ENCODE measurements around the gene NXN. TPM values are rescaled to one million over a fixed set of nuclear protein-coding genes. Genes with fewer than 3 reads are reported as not detected.
"Not testable (repeated sequence)": the region's sequence is repeated elsewhere in the genome, so short reads cannot be mapped to it uniquely, and the experiment has no call there.

The NXN gene
- polyA plus RNA-seq, 4 donors: 33.3 to 42.1 (median 38.8) TPM

DNA sequence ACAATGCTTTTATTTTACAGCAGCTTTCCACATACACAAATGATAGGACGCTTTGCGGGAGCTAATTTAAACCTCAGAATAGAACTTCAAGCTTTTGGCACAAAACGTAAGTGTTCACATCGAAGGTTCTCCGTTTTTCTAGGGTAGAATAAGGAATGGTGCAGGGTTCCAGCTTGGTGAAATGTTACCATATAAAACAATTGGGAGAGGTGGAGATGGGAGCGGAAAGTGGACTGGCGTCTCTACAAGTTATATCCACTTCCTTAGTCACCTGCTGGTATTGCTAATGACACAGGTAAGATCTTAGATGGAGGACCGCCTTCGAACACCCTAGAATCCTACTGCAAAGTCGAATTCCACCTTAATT is 1.7 kb upstream of the NXN start:
- DNase-seq (ENCODE audit: low read depth in 4 of 4, low spot score in 3 of 4): no peak

DNA sequence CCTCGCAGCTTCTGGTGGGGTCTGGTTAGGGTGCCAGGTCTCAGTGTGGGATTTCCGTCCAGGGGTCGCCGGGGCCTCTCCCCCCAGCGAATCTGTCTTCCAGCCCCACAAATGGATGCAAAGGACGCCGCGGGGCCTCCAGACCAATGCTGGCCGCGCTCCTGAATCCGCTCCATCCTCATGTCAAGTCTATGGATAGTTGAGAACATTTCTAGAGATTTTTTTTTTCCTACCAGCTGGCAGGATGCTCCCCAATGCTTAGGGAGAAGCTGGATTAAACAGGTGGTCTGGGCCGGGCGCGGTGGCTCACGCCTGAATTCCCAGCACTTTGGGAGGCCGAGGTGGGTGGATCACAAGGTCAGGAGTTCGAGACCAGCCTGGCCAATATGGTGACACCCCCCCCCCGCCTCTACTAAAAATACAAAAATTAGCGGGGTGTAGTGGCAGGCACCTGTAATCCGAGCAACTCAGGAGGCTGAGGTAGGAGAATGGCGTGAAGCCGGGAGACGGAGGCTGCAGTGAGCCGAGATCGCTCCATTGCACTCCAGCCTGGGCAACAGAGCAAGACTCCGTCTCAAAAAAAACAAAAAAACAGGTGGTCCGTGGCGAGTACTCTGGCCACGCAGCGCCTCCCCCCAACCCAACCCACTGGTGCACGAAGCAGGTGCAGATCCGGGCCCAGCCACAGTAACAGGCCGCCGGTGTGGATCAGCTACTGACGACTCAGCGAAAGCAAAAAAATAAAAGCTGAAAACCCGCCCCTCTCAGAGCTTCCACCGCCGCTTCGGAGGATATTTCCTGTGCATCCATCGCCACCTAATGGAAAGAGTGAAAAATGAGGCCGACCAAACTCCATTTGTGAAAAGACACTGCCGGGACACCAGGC is 1.1 kb upstream of the NXN start:
- DNase-seq (ENCODE audit: low read depth in 4 of 4, low spot score in 3 of 4): peak in 3 of 4 donors; percentile 79 to 83 (median 82)

DNA sequence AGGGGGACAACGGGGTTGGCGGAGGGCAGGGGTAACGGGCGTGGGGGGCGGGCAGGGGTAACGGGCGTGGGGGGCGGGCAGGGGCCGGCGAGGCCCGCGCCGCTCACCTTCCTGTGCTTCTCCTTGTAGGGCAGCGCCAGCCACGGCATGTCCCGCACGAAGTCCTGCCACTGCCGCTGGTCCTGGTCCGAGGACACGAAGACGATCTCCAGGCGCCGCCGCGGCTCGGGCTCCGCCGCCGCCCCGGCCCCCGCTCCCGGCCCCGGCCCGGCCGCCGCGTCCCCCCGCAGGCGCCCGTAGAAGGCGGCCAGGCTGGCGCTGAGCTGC is 401 bp downstream of the NXN start:
- DNase-seq (ENCODE audit: low read depth in 4 of 4, low spot score in 3 of 4): no peak

DNA sequence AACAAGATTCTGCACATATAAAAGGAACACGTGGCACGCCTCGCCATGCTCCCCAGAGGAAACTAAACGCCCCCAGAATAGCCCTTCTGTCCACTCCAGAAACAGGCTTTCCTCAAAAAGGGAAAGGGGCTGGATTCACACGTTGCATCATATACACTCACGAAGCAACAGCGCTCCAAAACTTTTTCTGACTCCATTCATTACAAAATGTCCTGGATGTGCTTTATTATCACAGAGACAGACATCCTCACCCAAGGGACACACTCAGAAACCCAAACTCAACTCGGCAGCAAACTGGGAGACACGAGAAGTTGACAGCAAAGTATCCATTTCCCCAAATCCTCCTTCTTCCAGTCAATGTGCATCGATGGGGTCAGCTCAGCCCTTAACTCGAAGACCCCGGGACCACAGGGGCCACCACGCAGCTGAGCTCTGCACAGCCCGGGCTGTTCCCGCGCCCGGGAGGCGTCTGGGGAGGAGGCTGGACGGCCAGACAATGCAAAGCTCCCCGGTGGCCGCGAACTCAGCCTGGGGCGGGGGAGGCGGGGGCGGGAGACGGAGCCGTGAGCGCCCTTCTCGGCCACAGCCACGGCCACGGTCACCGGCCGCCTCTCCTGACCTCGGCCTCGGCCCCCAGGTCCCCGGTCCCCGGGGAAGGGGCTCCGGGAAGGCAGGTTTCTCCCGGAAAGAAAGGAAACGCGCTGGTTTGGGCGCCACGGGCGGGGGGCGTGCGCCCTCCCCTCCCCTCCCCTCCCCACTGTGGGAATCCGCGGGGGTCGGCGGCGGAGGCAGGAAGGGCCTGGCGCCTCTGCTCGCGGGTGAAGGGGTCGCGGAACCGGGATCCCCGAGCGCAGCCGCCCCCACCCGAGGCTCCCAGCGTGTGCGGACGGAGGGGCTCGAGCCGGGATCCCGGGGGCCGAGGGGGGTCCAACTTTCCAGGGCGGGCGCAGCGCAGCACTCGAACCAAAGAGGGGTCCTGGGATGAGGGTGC is 1.2 kb downstream of the NXN start:
- no peak for DNase-seq (ENCODE audit: low read depth in 4 of 4, low spot score in 3 of 4)

DNA sequence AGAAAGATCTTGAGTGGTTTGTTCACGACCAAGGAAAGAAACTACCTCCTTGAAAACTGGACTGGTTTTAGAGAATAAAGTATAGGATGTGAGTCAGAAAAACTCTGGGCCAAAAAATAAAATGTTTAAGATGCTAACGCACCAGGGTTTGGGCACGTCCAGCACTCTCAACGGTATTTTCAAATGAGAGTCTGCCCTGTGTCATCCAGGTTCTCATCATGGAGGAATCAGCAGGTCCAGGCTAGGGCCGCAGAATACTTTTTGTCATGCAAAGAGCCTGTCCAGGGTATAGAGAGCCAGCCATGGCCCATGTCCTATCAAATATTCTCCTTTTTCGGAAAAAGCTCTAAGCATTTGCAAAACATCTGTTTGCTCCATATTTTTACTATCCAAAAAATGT is 2.4 kb downstream of the NXN start:
- no peak for DNase-seq (ENCODE audit: low read depth in 4 of 4, low spot score in 3 of 4)

DNA sequence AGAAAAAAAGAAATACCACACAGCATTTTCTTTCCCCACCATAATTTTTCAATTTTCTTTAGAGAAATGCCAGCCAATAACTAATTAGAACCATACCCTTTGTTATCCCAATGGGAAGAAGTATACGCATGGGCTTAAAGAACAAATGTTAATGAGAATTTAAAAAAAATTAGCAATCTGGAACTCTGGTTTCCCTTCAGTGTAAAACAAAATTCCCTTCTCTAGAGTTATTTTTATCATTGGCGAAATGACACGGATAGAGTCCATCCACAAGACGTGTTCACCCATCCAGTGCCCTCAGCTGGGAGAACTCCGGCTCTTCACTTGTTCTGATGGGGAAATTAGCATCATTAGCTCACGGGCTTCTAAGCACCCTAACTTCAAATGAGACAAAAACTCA is 3.3 kb downstream of the NXN start:
- no peak for DNase-seq (ENCODE audit: low read depth in 4 of 4, low spot score in 3 of 4)

DNA sequence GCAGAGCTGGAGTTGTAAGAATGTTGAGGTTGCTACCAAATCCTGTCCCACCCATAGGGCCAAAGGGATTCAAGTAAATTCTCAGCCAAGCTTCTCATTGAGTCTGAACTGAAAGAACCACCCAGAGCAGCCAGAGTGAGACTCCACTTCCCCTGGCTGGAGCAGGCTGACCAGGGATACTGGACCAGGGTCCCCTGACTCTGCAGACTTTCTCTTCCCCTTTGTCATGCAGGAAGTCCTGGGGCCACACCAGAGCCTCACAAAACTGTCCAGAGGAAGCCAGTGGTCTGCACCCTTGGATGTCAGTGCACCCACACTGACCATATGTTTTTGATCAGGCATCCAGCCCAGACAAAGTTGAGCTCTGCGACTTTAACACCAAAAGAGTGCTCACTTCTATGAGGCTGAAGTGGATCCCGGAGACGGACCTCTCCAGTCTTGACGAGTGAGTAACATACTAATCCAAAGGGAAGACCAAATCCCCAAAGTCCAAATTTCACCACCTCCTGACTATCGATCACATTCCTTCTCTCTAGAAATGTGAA is 4.1 kb downstream of the NXN start:
- no peak for DNase-seq (ENCODE audit: low read depth in 4 of 4, low spot score in 3 of 4)

DNA sequence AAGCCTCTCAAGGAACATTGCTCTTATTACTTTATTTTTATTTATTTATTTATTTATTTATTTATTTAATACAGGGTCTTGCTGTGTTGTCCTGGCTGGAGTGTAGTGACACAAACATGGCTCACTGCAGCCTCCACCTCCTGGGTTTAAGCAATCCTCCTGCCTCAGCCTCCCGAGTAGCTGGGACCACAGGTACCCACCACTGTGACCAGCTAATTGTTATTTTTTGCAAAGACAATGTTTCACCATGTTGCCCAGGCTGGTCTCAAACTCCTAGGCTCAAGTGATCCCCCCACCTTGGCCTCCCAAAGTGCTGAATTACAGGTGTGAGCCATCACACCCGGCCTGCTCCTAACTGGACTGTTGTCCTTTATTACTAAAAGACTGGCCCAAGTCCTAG is 4.8 kb downstream of the NXN start:
- not testable (repeated sequence) for DNase-seq (ENCODE audit: low read depth in 4 of 4, low spot score in 3 of 4)

DNA sequence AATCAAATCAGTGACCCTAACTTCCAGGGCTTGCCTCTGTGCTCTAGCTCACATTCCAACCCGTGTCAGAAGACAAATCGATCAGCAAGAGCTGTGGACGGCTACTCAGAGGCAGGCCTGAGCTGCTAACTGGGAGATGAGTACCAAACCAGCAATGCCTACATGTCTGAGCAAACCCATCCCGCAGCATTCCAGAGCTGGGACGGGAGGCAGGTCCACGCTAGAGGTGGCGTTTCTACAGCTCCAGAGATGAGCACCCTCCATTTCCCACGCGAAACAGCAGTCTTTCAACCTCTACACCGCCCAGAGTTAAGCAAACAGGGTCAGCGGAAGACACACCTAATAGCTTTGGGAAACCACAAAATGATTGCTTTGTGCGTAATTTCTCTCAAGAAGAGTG is 6.5 kb downstream of the NXN start:
- DNase-seq (ENCODE audit: low read depth in 4 of 4, low spot score in 3 of 4): no peak

DNA sequence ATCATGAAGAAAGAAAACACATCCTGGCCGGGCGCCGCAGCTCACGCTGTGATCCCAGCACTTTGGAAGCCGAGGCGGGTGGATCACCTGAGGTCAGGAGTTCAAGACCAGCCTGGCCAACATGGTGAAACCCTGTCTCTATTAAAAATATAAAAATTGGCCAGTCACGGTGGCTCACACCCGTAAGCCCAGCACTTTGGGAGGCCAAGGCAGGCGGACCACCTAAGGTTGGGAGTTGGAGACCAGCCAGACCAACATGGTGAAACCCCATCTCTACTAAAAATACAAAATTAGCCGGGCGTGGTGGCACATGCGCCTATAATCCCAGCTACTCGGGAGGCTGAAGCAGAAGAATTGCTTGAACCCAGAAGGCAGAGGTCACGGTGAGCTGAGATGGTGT is 7.7 kb downstream of the NXN start:
- not testable (repeated sequence) for DNase-seq (ENCODE audit: low read depth in 4 of 4, low spot score in 3 of 4)

DNA sequence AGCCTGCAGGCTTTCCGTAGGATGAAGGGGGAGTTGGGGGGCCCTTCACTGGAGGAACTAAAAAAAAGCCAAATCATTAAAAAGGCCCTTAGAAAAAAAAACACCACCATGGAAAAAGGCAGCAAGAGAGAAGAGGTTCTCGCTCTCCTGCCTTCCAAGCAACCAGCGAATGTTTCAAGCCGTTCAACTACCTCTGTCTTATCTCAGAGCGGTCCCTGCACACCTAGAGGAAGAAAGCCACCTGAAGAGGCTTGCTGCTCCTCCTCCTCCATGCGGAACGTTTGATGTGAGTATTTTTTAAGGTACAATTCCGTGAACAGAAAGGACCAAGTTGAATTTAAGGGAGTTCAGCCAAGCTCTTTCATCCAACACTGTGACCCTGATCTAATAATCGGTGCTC is 9.2 kb downstream of the NXN start:
- no peak for DNase-seq (ENCODE audit: low read depth in 4 of 4, low spot score in 3 of 4)

DNA sequence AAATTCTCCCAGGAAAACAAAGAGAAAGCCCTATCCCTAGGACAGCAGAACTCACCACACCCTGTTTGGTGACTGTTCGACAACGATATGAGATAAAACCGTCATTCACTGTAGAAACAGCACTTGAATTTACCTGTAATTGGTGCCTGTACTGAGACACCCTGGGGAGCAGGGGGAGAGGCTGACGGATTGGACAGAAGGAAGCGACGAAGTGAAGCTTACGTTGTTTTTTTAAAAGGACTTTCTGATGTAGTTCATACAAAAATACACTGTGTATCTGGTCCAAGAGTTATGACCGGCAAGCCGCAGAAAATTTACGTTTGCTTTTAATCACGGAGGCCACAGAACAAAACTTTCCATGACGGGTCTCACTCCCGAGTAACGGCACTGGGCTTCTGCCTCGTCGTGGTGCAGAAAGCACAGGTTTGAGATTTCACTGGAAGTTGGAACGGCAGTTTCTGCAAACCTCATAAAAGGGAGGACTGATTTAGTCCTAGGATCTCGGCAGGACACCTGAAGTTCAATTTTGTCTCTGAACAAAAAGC is 9.7 kb downstream of the NXN start:
- DNase-seq (ENCODE audit: low read depth in 4 of 4, low spot score in 3 of 4): no peak

DNA sequence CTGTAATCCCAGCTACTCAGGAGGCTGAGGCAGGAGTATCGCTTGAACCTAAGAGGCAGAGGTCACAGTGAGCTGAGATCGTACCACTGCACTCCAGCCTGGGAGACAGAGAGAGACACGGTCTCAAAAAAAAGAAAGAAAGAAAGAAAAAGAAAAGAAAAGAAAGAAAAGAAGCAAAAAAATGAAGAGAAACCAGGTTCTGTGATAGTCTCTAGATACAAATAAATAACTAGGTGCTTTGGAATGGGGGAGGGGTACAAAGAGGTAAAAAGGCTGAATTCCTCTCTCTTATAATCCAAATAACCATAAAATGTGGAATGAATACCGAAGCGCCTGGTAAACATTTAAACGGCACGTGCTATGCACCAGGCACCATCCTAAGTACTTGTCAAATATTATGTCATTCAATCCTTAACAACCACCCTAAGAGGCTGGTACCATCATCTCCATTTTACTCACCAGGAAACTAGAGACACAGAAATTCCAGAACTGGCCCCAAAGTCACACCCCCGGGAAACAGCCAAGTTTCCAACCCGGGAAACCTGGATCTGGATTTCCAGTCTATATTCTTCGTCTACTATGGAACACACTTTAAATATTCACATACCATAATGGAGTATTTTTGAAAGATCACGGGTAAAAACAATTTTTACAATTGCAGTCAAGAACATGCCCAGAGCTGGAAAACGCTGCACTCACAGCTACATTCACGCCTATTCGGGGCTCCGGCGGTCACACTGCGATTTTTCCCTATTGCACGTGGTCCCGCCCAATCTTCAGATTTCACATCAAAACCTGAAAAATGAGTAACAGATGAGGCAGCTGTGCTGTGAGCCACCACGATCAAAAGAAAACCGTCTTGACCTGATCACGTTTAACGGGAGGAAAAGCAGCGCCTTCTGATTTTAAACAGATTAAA is 10.5 kb downstream of the NXN start:
- DNase-seq (ENCODE audit: low read depth in 4 of 4, low spot score in 3 of 4): no peak

DNA sequence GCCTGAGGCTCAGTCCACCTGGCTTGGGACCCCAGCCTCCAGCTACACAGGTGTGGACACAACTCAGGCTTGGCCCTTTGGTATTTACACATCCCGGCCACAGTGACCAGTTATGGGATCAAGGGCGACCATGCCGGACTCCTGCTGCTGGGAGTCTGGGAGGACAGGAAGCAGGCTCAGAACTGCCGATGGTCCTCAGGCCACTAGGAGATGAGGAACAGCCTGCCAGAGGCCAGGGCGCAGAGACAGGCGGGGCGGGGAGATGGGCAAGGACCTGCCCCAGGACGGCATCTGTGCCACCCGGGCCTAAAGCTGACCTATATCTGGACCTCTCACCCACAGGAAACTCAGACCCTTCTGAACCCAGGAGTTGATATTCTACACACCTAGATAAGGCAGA is 12.5 kb downstream of the NXN start:
- DNase-seq (ENCODE audit: low read depth in 4 of 4, low spot score in 3 of 4): no peak

DNA sequence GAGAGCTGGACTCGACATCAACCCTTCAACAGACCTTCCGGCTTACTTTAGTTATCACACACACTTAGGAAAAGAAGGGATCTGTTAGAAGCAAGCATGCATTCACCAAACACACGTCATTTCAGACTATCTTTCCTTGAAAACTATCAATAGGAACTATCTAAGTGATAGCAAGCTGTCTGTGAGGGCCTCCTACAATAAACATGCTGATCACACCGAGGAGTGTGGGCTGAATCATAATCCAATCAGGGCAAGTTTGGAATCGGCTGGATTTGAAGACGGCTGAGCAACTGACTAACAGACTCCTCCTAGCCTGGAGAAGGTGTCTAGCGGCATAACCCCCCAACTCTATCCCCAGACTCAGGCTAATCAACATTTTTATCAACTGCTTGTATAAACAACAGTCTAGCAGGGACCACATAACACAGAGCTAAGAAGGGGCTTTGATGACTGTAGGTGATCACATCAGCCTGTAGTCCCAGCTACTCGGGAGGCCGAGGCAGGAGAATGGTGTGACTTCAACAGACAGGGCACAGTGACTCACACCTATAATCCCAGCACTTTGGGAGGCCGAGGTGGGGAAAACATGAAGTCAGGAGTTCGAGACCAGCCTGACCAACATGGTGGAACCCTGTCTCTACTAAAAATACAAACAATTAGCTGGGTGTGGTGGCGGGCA is 14.1 kb downstream of the NXN start:
- no peak for DNase-seq (ENCODE audit: low read depth in 4 of 4, low spot score in 3 of 4)

DNA sequence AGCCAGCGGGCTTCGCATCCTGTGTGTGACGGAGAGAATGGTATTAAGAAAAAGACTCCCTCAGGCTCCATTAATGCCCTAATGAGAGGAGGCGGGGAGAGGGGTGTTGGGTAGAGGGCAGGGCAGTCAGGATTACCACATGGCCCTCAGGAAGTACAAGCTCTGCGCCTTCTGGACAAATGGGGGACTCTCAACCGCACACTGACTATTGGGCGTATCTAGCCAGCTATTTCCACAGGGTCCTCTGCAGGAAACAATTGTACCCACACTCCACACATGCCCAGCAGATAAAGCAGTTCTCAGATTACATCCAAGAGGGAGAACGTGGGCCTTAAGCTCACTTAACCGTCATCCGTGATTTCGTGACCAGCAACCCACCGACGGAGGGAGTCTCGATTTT is 14.7 kb downstream of the NXN start:
- DNase-seq (ENCODE audit: low read depth in 4 of 4, low spot score in 3 of 4): no peak

DNA sequence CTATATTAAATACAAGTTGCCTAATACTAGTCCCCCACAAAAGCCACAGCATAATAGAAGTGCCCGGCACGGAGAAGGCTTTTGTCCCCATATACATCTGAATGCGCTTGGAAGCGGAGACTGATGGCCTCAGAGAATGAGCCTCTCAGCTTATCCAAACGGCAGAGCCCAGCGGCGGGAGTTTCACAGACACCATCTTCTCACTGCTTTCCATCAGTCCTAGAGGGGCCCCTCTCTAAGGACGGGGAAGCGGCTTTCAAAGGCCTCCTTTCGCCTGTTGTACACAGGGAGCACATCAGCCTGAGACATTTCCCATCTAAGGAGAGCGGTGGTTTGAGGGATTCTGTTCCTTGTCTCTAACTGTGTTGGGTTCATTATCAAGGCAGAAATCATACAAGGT is 16.9 kb downstream of the NXN start:
- no peak for DNase-seq (ENCODE audit: low read depth in 4 of 4, low spot score in 3 of 4)

DNA sequence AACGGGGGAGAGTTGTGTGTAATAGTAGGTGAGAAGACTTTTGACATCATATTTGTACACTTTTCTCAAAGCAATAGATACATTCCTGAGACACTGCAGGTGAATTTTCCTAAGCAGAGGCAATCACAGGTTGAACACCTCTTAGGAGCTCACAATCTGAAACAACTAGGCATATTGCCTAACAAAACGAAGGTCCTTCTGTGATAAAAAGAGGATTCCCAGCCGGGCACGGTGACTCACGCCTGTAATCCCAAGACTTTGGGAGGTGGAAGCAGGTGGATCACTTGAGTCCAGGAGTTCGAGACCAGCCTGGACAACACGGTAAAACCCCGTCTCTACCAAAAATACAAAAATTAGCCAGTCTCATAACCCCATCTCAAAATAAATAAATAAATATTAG is 17.4 kb downstream of the NXN start:
- no peak for DNase-seq (ENCODE audit: low read depth in 4 of 4, low spot score in 3 of 4)

DNA sequence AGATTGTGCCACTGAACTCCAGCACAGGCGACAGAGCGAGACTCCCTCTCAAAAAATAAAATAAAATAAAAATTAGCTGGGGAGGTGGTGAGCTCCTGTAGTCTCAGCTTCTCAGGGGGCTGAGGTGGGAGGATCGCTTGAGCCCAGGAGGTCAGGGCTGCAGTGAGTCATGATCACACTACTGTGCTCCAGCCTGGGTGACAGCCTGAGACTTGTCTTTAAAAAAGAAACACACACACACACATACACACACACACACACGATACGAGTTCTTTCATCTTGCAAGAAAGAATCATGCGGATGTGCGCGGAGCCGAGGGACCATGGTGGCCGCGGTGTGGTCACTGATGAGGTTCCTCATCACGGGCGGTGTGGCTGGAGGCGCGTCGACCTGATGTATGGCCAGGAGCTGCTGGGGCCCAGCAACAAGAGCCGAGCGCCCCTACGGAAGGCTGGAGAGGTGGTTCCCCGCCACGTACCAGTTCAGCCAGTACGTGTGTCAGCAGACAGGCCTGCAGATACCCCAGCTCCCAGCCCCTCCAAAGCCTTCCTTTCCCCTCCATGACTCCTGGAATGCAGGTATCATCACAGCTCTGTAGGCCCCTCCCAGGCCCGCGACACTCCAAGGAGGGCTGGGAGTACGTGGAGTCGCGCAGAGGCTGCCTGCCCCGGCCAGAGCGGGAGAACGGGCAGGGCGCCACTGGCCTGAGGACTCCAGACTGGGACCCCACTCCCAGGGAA is 20.7 kb downstream of the NXN start:
- DNase-seq (ENCODE audit: low read depth in 4 of 4, low spot score in 3 of 4): no peak
